H1 (cell line): ENCODE results near the gene CELF1. TPM values are rescaled to one million over a fixed set of nuclear protein-coding genes. Genes with fewer than 3 reads are reported as not detected.

ENCODE experiments used
- BACH1 ChIP-seq: IDR thresholded peaks from 2 replicates; pipeline ENCODE4 v1.6.1; 2012; ENCODE audit warnings: low read length, improper control_type of control experiment
- CHD7 ChIP-seq: fragments of 300-600 bp; sonication (generic); IDR thresholded peaks from 2 replicates; pipeline ENCODE4 v1.7.1; 2012; ENCODE audit warnings: low read length, moderate library complexity, mild to moderate bottlenecking, inconsistent platforms; ENCODE audit not compliant: insufficient replicate concordance
- CTBP2 ChIP-seq: IDR thresholded peaks from 2 replicates; pipeline ENCODE4 v1.7.0; 2011; ENCODE audit warnings: borderline replicate concordance, mild to moderate bottlenecking, moderate library complexity, mixed read lengths, low read length; ENCODE audit not compliant: insufficient read depth, insufficient read length
- E2F6 ChIP-seq: IDR thresholded peaks from 2 replicates; pipeline ENCODE4 v1.6.1; 2012; ENCODE audit warnings: inconsistent platforms
- HDAC6 ChIP-seq: IDR thresholded peaks from one replicate; pipeline ENCODE4 v1.7.1; 2012; ENCODE audit warnings: low read depth, mild to moderate bottlenecking, inconsistent platforms, low read length, moderate library complexity
- MAFK ChIP-seq: IDR thresholded peaks from 2 replicates; pipeline ENCODE4 v1.6.1; 2012; ENCODE audit warnings: low read depth, mild to moderate bottlenecking, improper control_type of control experiment, low read length
- MAX ChIP-seq: IDR thresholded peaks from 2 replicates; pipeline ENCODE4 v1.6.1; 2012; ENCODE audit warnings: inconsistent platforms
- NRF1 ChIP-seq: IDR thresholded peaks from 2 replicates; pipeline ENCODE4 v1.6.1; 2011; ENCODE audit warnings: mild to moderate bottlenecking, low read depth, low read length, improper control_type of control experiment
- POLR2AphosphoS5 ChIP-seq: IDR thresholded peaks from 2 replicates; pipeline ENCODE4 v1.6.1; 2011; ENCODE audit warnings: low read depth, low read length
- SUZ12 ChIP-seq: fragments of 200-600 bp; sonication (generic); IDR thresholded peaks from 2 replicates; pipeline ENCODE4 v1.6.1; 2012; ENCODE audit warnings: mild to moderate bottlenecking, inconsistent platforms, low read length, moderate library complexity, mixed read lengths
- TCF12 ChIP-seq: IDR thresholded peaks from 2 replicates; pipeline ENCODE4 v1.6.1; 2011; ENCODE audit warnings: low read depth, mild to moderate bottlenecking, low read length
- polyA plus RNA-seq, 7 experiments: library from polyadenylated mRNA; depleted of rRNA in 3 of 7; stranded (reverse) in 5 of 7; unstranded in 2 of 7; fragments of >200 nt in 5 of 7; fragments of 200-250 nt in 2 of 7; gene quantifications; 1 replicate in 5 of 7; 2 replicates in 1 of 7; 4 replicates in 1 of 7; pipeline versions ENCODE4 v1.2.1 to v1.2.3, GENCODE V29; 2011 to 2013; ENCODE audit warnings: missing spikeins in 2 of 7, mixed read lengths in 2 of 7
- total RNA-seq: library from RNA; stranded (reverse); fragmentation: NEBNext Ultra II Directional; extraction: Animal tissue kit (Norgen Biotek cat#: 25700); gene quantifications from 2 replicates; pipeline ENCODE4 v1.2.1, GENCODE V29; 2021

The CELF1 gene
- total and polyA plus RNA-seq, 2 of the 8 experiments (the other 6 are each of a cell fraction or from before 2014, with no cell fraction given), result 131 to 197 TPM

GRCh38 chr11:47447906-47448305, 105.0 kb downstream of the CELF1 start (continued):
- no peak for TF ChIP-seq CHD7
- TF ChIP-seq BACH1, result no peak
- TF ChIP-seq SUZ12, result no peak
- TF ChIP-seq MAX, result no peak
- TF ChIP-seq CTBP2, result no peak
- no peak for TF ChIP-seq TCF12
- no peak for TF ChIP-seq POLR2AphosphoS5
- TF ChIP-seq E2F6, result no peak
- no peak for TF ChIP-seq MAFK
- no peak for TF ChIP-seq NRF1
- TF ChIP-seq HDAC6, result no peak
